ENCODE results near the gene TBX3. TPM values are rescaled to one million over a fixed set of nuclear protein-coding genes. Genes with fewer than 3 reads are reported as not detected.

Gene TBX3
- total RNA-seq, 1 donor from 2014 or later, result not detected

GRCh38 chr12:114673169-114673833 is 10.7 kb downstream of the TBX3 start:
- peak; percentile 45 for DNase-seq (ENCODE audit: low spot score)
- H3K4me1 Mint-ChIP-seq, result peaks cover 7% of the 10 kb centered on the region
- Histone ChIP-seq H3K4me1 (peaks cover 9% of the 10 kb centered on the region), H4K20me1 (ENCODE audit: low read depth) (peaks cover 98% of the 10 kb centered on the region), H3K4me3 (no peak overlapping the region), H3K79me2 (ENCODE audit: low read depth) (no peaks in the 10 kb centered on the region), H2AFZ (replicated peaks) (no peak overlapping the region), H3K9ac (no peak overlapping the region), H3K27me3 (peaks cover 100% of the 10 kb centered on the region), H3F3A (ENCODE audit: low read depth) (peaks cover 39% of the 10 kb centered on the region), H3K4me2 (no peak overlapping the region), H3K9me3 (ENCODE audit: low read depth) (no peaks in the 10 kb centered on the region), H3K36me3 (no peaks in the 10 kb centered on the region), H3K27ac (no peak overlapping the region)
- no peaks in the 10 kb centered on the region for H3K36me3 Mint-ChIP-seq
- H3K27me3 Mint-ChIP-seq (ENCODE audit: insufficient read depth, low read depth), result peaks cover 95% of the 10 kb centered on the region
- no peak overlapping the region for H3K4me3 Mint-ChIP-seq
- H3K27ac Mint-ChIP-seq, result no peak overlapping the region
- TF ChIP-seq CTCF (IDR thresholded peaks at IDR 0.05) (no peak), EZH2phosphoT487 (IDR thresholded peaks at IDR 0.05) (no peak)
- no peaks in the 10 kb centered on the region for H3K9me3 Mint-ChIP-seq

- H3K4me1 Mint-ChIP-seq, result peaks cover 12% of the 10 kb centered on the region
Observed at GRCh38 chr12:114672817-114673168, 11.2 kb downstream of the TBX3 start.

GRCh38 chr12:114671443-114672411 is 12.2 kb downstream of the TBX3 start:
- TF ChIP-seq EZH2phosphoT487 (IDR thresholded peaks at IDR 0.05) (peak; percentile 97), EZH2 (IDR thresholded peaks at IDR 0.05) (peak; percentile 97), CTCF (IDR thresholded peaks at IDR 0.05) (no peak)
- peak; percentile 75 for DNase-seq (ENCODE audit: low spot score)
- peaks cover 100% of the 10 kb centered on the region for H3K27me3 ChIP-seq
- no peaks in the 10 kb centered on the region for H3K36me3 ChIP-seq
- H2AFZ ChIP-seq (replicated peaks), result peak overlapping the region; percentile 15
- Mint-ChIP-seq H3K9me3 (no peaks in the 10 kb centered on the region), H3K36me3 (no peaks in the 10 kb centered on the region), H3K4me1 (peaks cover 19% of the 10 kb centered on the region), H3K27me3 (ENCODE audit: insufficient read depth, low read depth) (peaks cover 94% of the 10 kb centered on the region), H3K27ac (no peak overlapping the region), H3K4me3 (no peak overlapping the region)
- peaks cover 22% of the 10 kb centered on the region for H3K4me1 ChIP-seq
- H3K79me2 ChIP-seq (ENCODE audit: low read depth), result no peaks in the 10 kb centered on the region
- H3K9ac ChIP-seq, result no peak overlapping the region
- H3K9me3 ChIP-seq (ENCODE audit: low read depth), result no peaks in the 10 kb centered on the region
- H3K4me3 ChIP-seq, result peak overlapping the region; percentile 17
- peaks cover 53% of the 10 kb centered on the region for H3F3A ChIP-seq (ENCODE audit: low read depth)
- H3K4me2 ChIP-seq, result peak overlapping the region; percentile 52
- H4K20me1 ChIP-seq (ENCODE audit: low read depth), result peaks cover 100% of the 10 kb centered on the region
- no peak overlapping the region for H3K27ac ChIP-seq

More at GRCh38 chr12:114672817-114673168, 11.2 kb downstream of the TBX3 start:
- Histone ChIP-seq H2AFZ (replicated peaks) (no peak overlapping the region), H3K27ac (no peak overlapping the region), H3K4me2 (no peak overlapping the region), H3K27me3 (peaks cover 100% of the 10 kb centered on the region), H3K79me2 (ENCODE audit: low read depth) (no peaks in the 10 kb centered on the region), H3K4me3 (no peak overlapping the region), H3K9me3 (ENCODE audit: low read depth) (no peaks in the 10 kb centered on the region), H3K4me1 (peaks cover 11% of the 10 kb centered on the region), H3K9ac (no peak overlapping the region), H3F3A (ENCODE audit: low read depth) (peaks cover 42% of the 10 kb centered on the region), H4K20me1 (ENCODE audit: low read depth) (peaks cover 99% of the 10 kb centered on the region), H3K36me3 (no peaks in the 10 kb centered on the region)
- no peak overlapping the region for H3K27ac Mint-ChIP-seq
- H3K27me3 Mint-ChIP-seq (ENCODE audit: insufficient read depth, low read depth), result peaks cover 95% of the 10 kb centered on the region
- TF ChIP-seq EZH2 (IDR thresholded peaks at IDR 0.05), result no peak
- H3K36me3 Mint-ChIP-seq, result no peaks in the 10 kb centered on the region
- no peak overlapping the region for H3K4me3 Mint-ChIP-seq
- no peaks in the 10 kb centered on the region for H3K9me3 Mint-ChIP-seq
- no peak for DNase-seq (ENCODE audit: low spot score)
